AG09319 (cell line): ENCODE measurements around the gene NFXL1.
"Not testable (repeated sequence)": the region's sequence is repeated elsewhere in the genome, so short reads cannot be mapped to it uniquely, and the experiment has no call there.

Experiments used
- DNase-seq: peaks from one replicate; pipeline ENCODE4 v3.0.0-alpha.2; 2010; ENCODE audit warnings: low read depth; ENCODE audit errors: extremely low read depth
- CTCF ChIP-seq: IDR thresholded peaks from 2 replicates; pipeline ENCODE4 v1.5.1; 2011; ENCODE audit warnings: low read depth, mild to moderate bottlenecking, inconsistent platforms, low read length, moderate library complexity

NFXL1 gene

GRCh38 chr4:47936336-47936735 is 22.0 kb upstream of the NFXL1 start:
- no peak for TF ChIP-seq CTCF
- no peak for DNase-seq

- peak; percentile 56 for TF ChIP-seq CTCF
- peak; percentile 19 for DNase-seq
Measured at GRCh38 chr4:47933840-47934239, 19.5 kb upstream of the NFXL1 start.

- DNase-seq, result peak; percentile 19
- TF ChIP-seq CTCF, result no peak
Measured at GRCh38 chr4:47930971-47931804, 16.8 kb upstream of the NFXL1 start.

- no peak for TF ChIP-seq CTCF
- DNase-seq, result no peak
Measured at GRCh38 chr4:47929682-47930201, 15.4 kb upstream of the NFXL1 start.

- TF ChIP-seq CTCF, result peak; percentile 83
- DNase-seq, result no peak
Measured at GRCh38 chr4:47926667-47927258, 12.4 kb upstream of the NFXL1 start.

- DNase-seq, result not testable (repeated sequence)
Measured at GRCh38 chr4:47923261-47923608, 8.9 kb upstream of the NFXL1 start.

- not testable (repeated sequence) for DNase-seq
Measured at GRCh38 chr4:47922436-47923260, 8.3 kb upstream of the NFXL1 start.

- DNase-seq, result not testable (repeated sequence)
Measured at GRCh38 chr4:47917163-47917562, 2.8 kb upstream of the NFXL1 start.
